T-helper 2 cell (primary cell): ENCODE measurements around the gene IQGAP3.

Source experiments
- DNase-seq, 5 experiments: peaks; one replicate each; pipeline versions ENCODE4 v3.0.0 to v3.0.0-alpha.2; 2012 to 2022

IQGAP3 gene

GRCh38 chr1:156538711-156539440 lies 33.5 kb downstream of the IQGAP3 start:
- DNase-seq: no peak

DNA sequence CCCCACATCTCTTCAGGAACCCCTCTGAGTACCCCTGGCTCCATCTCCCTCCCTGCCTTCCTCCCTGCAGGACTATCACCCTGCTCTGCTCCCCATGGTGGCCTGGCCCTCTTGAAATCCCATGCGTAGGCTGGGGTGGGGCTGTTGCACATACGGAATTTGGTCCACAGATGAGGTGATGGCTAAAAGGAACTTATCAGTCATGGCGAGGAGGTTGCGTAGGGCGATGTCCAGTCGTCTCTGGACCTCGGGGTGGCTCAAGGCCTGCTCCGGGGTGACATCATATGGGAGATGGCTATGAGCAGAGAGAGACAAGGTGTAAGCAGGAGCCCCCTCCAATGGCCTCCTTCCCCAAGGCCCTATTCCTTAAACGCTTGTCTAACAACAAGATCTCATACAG lies 35.3 kb downstream of the IQGAP3 start:
- no peak for DNase-seq

DNA sequence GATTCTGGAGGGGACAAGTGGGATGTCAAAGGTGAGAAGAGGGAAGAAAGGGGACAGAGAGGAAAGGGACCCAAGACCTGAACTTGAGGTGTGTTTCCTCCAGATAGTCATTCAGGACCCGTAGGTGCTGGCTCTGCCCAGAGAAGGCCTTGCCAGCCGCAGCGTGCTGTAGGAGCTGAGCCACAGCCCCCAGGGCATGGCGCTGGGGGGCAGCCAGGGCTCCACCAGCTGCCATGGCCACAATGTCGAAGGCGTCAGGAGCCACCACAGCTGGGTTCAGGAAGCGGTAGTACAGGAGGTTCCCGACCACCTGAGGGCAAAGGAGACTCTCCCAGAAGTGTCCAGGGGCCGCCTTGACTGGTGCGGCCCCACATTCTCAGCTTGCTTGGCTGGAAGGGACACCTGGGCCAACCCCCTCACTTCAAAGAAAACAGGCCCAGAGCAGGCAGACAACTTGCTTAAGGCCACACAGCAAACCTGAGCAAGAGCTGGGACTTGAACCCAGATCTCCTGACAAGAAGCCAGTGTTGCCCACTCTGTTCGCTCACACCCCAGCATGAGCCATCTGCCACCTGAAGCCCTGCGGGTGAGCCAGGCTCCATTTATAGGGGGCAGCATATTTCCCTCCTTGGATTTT lies 37.8 kb downstream of the IQGAP3 start:
- no peak for DNase-seq

DNA sequence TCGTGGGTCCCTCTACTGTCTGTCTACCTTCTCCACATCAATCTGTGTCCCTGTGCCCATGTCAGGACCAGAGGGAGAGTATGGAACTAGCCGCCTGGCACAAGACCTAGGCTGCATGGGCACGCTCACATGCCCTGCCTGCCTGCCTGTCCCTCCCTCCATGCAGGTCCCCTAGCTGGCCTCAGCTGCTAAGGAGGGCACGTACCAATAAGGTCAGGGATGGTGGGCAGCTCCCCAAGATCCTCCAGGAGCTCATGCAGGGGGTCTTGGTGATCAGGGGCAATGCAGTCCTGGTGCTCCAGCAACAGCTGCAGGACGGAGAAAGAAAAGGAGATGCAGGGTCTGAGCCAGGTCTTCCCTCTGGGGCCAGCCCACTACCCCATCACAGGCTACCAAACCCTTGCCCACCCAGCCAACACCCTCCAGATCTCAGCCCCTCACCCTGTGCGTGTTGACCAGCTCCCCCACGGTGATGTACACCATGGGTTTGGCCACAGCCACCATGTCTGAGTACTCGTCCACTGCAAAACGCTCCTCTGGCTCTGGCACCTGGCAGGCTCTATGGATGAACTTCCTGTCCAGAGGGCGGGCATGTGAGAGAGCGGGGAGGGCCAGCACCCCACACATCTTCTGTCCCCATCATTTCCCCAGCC lies 38.7 kb downstream of the IQGAP3 start:
- DNase-seq: no peak

GRCh38 chr1:156532374-156532773 lies 40.0 kb downstream of the IQGAP3 start:
- DNase-seq: no peak

- DNase-seq: no peak
Observed at GRCh38 chr1:156530006-156530405, 42.4 kb downstream of the IQGAP3 start.

DNA sequence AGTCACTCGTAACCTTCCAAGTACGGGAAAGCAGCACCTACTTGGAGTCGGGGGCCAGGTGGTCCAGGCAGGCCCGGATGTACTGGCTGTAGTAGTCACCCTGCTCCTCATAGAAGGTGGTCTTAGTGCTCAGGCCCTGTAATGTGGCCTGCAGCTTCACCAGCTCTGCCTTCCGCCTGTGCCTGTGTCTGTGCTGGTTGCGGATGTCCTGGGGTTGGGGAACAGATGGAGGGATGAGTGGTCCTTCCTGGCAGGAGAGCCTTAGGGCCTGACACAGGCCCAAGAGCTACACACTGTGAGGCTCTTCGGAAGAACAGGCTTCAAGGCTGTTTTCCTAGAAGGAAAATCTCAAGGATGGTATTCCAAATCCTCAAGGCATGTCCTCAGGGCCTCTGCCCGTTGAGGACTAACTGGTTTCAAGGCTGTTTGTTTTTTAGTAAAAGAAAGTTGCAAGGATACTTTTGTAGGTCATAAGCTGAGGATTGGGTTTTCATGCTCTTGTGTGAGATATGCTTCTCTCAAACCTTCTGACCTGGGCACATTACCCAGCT lies 43.4 kb downstream of the IQGAP3 start:
- DNase-seq: no peak

- no peak for DNase-seq
Observed at GRCh38 chr1:156528231-156528630, 44.1 kb downstream of the IQGAP3 start.

DNA sequence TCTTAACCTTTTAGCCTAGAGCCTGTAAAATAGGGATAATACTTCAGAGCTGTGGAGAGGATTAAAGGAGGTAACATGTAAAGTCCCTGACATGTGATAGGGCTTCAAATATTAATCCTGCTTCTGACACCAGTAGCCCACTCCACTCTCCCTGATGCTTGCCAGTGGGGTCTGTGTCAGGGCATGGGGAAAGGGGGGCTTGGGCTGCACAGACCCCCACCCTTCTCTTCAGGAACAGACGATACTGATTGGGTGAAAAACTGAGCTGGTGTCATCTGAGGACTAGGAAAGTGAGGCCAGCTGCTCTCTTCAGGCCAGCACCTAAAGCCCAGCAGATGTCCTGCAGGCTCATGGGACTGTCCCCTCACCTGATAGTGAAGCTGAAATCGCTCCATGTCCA lies 44.8 kb downstream of the IQGAP3 start:
- DNase-seq: no peak

DNA sequence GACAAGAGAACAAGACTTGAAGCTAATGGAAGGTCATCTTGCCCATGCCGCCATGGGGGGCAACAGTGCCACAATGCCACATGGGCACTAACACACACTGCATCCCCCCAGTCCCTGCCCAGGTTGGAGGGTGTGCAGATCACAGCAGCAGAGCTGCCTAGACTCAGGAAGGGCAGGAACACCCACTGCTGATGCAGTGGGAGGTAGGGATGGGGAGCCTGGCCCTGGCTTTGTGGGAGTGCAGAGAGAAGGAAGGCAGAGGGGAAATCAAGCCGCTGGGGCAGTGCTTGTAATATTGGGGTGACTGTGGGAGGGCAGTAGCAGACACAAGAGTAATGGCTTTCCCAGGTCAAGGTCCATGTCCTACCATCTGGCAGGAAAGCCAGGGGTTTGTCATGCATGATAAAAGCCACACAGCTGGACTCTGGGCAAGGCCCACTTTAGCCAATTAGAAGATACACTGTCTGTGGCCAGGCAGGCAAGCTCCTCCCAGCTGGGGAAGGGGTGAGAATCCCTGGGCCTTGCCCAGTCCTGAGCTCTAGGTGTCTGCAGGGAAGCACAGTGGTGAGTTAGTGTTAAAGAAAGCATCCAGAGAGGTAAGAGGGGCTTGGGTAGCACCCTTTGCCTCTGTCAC lies 46.4 kb downstream of the IQGAP3 start:
- no peak for DNase-seq

DNA sequence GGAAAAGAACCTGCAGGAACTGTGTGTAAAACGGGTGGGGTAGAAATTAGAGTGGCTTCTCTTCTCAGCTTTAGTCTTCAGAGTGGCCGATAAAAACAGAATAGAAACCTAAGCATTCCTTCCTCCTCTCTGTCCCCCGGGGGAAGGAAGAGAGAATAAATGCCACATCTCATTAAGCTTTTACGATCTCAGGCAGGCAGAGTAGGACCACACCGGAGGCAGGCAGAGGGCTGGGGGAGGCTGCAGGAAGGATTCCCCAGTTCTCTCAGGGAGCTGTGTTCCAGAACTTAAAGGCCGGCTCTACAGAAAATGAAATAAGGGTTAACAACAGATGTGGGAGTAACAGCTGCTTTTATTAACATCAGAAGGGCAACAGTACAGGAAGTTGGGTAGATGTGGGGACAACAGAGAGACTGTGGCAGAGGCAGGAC lies 47.3 kb downstream of the IQGAP3 start:
- DNase-seq: no peak

GRCh38 chr1:156524481-156524869 lies 47.9 kb downstream of the IQGAP3 start:
- DNase-seq: peak in 2 of 5 experiments; percentile 29 to 86

DNA sequence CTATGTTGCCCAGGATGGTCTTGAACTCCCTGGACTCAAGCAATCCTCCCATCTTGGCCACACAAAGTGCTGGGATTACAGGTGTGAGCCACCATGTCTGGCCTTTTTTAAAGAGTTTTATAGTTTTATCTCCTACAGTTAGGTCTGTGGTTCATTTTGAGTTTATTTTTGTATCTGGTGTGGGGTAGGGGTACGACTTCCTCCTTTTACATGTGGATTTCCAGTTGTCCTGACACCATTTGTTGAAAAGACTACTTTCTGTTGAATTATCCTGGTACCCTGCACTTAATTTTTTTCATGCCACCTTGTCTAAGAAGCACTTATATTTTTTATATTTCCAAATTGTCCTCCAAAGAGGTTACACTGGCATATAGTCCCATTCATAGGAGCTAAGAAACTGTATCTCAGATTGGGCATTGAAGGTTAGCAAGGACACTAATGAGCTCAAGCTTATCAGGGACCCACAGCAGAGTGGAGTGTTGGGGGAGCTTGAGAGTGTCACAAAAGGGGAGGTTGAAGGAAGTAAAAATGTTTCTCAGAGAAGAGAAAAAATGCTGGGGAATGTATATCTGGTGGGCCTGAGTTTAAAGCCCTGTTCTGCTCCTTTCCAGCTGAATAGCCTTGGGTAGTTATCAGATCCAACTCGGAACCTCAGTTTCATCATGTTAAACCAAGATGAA lies 48.4 kb downstream of the IQGAP3 start:
- DNase-seq: no peak

DNA sequence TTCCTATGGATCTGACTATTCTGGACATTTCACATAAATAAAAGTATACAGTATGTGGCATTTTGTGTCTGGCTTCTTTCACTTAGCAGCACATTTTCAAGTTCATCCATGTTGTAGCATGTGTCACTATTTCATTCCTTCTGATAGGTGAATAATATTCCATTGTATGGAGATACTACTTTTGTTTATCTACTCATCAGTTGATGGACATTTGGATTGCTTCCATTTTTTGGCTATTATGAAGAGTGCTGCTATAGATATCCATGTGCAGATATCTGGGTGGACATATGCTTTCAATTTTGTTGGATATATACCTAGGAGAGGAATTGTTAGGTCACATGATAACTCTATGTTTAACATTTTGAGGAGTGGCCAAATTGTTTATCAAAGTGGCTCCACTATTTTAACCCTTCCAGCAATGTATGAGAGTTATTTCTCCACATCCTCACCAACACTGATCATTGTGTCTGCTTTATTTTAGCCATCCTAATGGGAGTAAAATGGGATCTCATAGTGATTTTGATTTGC lies 49.9 kb downstream of the IQGAP3 start:
- DNase-seq: no peak

- DNase-seq: no peak
Observed at GRCh38 chr1:156517748-156518147, 54.6 kb downstream of the IQGAP3 start.

- DNase-seq: no peak
Observed at GRCh38 chr1:156516821-156517220, 55.5 kb downstream of the IQGAP3 start.

DNA sequence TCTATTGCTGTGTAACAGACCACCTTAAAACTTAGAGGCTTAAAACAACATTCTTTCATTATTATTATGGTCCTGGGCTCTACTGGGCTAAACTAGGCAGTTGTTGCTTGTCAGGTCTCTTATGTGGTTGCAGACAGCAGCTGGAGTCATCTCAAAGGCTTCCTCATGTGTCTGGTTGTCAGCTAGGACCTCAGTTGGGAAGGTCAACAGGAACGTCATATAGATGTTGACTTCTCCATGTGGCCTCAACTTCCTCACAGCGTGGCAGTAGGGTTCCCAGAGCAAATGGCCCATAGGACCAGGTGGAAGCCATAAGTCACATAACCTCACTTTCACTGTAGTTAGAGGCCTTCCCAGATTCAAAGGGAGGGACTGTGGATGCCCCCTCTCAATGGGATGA lies 56.4 kb downstream of the IQGAP3 start:
- DNase-seq: no peak

DNA sequence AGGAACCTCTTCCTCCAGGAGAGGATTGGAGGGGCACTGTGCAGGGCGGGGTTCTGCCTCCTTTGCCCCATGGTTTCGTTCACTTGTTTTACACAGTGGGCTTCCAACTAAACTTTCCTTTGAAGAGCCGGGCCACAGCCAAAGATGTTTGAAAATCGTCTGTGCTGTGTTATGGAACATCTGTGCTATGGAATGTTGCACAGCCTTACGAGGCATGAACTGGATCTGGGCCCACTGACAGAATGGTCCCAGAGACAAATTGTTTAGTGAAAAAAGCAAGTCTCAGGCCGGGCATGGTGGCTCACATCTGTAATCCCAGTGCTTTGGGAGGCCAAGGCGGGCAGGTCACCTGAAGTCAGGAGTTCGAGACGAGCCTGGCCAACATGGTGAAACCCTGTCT lies 59.2 kb downstream of the IQGAP3 start:
- DNase-seq: no peak

- peak in 1 of 5 experiments; percentile 55 for DNase-seq
Observed at GRCh38 chr1:156511644-156512043, 60.7 kb downstream of the IQGAP3 start.

- no peak for DNase-seq
Observed at GRCh38 chr1:156510709-156511108, 61.7 kb downstream of the IQGAP3 start.

- no peak for DNase-seq
Observed at GRCh38 chr1:156509424-156510034, 62.8 kb downstream of the IQGAP3 start.

DNA sequence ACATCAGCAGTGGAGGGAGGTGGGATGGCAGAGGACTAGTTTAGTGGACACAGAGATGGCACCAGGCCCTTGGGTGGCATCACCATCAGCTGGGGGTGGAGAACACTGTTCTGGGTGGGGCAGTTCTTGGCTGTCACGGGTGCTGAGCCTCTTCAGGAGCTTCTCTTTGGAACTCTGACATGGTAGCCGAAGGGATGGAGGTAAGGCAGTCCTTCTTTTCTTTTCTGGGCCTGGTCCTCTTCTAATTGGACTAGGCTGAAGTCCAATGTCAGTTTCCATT lies 63.5 kb downstream of the IQGAP3 start:
- no peak for DNase-seq
